Measurements from ENCODE around the gene MCCC2.

DNA sequence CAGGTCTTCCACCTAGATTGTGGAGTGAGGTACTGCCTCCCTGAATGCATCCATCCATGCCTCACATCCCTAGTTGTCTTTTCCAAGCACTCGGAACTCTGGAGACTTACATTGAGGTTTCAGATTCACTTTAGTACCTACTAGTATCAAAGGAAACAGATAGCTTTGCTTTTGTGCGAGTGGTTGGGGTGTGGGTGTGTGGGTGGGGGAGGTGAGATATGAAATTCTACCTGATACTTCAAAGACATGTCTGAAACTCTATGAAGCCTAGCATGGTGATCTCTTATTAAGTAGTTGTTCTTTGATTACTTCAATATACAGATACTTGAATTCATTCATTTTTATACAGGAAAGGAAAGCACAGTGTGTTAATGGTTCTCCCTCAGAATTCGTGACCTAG is 64.4 kb downstream of the MCCC2 start:
- no peak for TF ChIP-seq POLR2AphosphoS5 (IDR thresholded peaks at IDR 0.05; ENCODE audit: low read depth, low read length)
- TF ChIP-seq POLR2A (IDR thresholded peaks at IDR 0.05; ENCODE audit: low read depth, low read length) = no peak
- no peak for TF ChIP-seq TAF1 (IDR thresholded peaks at IDR 0.05; ENCODE audit: low read depth, low read length)
- TF ChIP-seq PAX5 (IDR thresholded peaks at IDR 0.05; ENCODE audit: insufficient read depth, low read length, severe bottlenecking) = no peak
- no peak for TF ChIP-seq SPI1 (IDR thresholded peaks at IDR 0.05; ENCODE audit: low read depth, low read length)

Measured in GM12891 (cell line).